Bronchial epithelial cell (primary cell): ENCODE results near the gene UST. TPM values are rescaled to one million over a fixed set of nuclear protein-coding genes. Genes with fewer than 3 reads are reported as not detected.
"Not testable (repeated sequence)": the region's sequence is repeated elsewhere in the genome, so short reads cannot be mapped to it uniquely, and the experiment has no call there.

Experiments used
- DNase-seq: peaks from one replicate; pipeline ENCODE4 v3.0.0-alpha.2; 2010; ENCODE audit warnings: low read depth
- FAIRE-seq: peaks from 2 replicates; lab custom pipeline; 2011; peaks lifted over from hg19 to GRCh38; lab: Jason Lieb, UNC
- H3K27me3 ChIP-seq: 2 replicates; pipeline ENCODE4 v1.5.1; 2011; ENCODE audit warnings: low read length; ENCODE audit not compliant: control insufficient read depth, insufficient read depth
- H3K36me3 ChIP-seq: 2 replicates; pipeline ENCODE4 v1.5.1; 2011; ENCODE audit warnings: low read length; ENCODE audit not compliant: control insufficient read depth, insufficient read depth
- H3K4me3 ChIP-seq: 2 replicates; pipeline ENCODE4 v1.5.1; 2011; ENCODE audit warnings: mild to moderate bottlenecking, low read depth, low read length, control low read depth
- total RNA-seq: library from RNA; depleted of rRNA; stranded (reverse); fragments of >200 nt; gene quantifications from 2 replicates; pipeline ENCODE4 v1.2.1, GENCODE V29; 2014
- TF ChIP-seq, protein P1 (sequence below): IDR thresholded peaks from 2 replicates; pipeline ENCODE4 v1.5.1; 2011; ENCODE audit warnings: mild to moderate bottlenecking, moderate library complexity, low read length, control low read depth, inconsistent platforms; ENCODE audit not compliant: insufficient read depth, severe bottlenecking

The UST gene
- total RNA-seq, 1 donor from 2014 or later: 18.7 TPM

DNA sequence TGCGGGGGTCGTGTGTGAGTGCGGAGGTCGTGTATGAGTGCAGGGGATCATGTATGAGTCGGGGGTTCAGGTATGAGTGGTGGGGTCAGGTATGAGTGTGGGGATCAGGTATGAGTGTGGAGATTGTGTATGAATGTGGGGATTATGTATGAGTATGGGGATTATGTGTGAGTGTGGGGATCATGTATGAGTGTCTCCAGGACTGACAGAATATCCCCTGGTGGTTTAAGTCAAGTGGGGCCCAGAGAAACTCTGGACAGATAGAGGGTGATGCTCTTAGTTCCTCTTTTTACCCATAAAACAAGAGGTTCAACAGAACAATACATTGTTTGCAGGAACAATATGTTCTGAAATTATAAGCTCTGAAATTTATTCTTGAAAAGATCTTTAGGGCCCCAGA, 131.9 kb downstream of the UST start:
- DNase-seq (no peak), FAIRE-seq (no peak)
- no peaks in the 10 kb centered on the region for H3K36me3 ChIP-seq
- no peak overlapping the region for H3K4me3 ChIP-seq
- no peaks in the 10 kb centered on the region for H3K27me3 ChIP-seq
- TF ChIP-seq, protein P1, sequence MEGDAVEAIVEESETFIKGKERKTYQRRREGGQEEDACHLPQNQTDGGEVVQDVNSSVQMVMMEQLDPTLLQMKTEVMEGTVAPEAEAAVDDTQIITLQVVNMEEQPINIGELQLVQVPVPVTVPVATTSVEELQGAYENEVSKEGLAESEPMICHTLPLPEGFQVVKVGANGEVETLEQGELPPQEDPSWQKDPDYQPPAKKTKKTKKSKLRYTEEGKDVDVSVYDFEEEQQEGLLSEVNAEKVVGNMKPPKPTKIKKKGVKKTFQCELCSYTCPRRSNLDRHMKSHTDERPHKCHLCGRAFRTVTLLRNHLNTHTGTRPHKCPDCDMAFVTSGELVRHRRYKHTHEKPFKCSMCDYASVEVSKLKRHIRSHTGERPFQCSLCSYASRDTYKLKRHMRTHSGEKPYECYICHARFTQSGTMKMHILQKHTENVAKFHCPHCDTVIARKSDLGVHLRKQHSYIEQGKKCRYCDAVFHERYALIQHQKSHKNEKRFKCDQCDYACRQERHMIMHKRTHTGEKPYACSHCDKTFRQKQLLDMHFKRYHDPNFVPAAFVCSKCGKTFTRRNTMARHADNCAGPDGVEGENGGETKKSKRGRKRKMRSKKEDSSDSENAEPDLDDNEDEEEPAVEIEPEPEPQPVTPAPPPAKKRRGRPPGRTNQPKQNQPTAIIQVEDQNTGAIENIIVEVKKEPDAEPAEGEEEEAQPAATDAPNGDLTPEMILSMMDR: no peak

DNA sequence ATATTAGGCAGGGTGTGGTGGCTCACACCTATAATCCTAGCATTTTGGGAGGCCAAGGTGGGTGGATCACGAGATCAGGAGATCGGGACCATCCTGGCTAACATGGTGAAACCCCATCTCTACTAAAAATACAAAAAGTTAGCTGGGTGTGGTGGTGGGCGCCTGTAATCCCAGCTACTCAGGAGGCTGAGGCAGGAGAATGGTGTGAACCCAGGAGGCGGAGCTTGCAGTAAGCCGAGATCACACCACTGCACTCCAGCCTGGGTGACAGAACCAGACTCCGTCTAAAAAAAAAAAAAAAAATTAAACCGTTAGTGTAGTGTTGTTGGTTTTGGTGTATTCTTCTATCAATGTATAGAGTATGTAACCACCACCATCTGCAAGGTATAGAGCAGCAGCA, 133.9 kb downstream of the UST start:
- not testable (repeated sequence) for H3K36me3 ChIP-seq, FAIRE-seq, H3K4me3 ChIP-seq, DNase-seq, H3K27me3 ChIP-seq

DNA sequence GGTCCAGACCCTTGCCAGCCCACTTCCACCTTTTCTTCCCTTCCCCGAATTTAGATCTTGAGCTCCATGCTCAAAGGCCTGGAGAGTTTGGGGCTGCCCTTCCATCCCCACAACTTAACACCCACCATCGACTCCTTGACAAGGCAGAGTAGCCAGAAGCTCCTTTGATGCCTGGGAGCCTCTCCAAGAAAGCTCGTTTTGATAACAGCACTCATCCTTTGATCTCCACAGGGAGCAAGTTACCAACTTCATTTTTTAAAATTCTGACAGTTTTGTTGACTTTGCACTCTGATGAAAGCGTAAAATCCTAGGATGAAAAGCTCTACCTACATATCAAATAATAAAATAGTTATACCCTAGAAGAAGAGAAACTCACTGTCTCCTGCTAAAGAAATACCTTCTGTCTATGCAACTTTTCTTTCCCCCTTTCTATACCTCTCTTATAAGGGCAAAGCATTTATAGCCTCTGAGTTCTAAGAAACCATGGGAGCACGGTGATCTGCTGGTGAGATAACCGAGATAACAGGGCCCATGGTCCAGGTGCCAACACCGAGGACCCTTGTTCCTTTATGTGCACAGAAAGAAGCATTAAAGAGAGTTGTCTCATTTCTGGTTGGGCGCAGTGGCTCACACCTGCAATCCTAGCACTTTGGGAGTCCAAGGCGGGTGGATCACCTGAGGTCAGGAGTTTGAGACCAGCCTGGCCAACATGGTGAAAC, 134.9 kb downstream of the UST start:
- TF ChIP-seq, protein P1: no peak
- Histone ChIP-seq H3K27me3 (no peaks in the 10 kb centered on the region), H3K36me3 (no peaks in the 10 kb centered on the region), H3K4me3 (no peak overlapping the region)
- FAIRE-seq: no peak
- DNase-seq: no peak

DNA sequence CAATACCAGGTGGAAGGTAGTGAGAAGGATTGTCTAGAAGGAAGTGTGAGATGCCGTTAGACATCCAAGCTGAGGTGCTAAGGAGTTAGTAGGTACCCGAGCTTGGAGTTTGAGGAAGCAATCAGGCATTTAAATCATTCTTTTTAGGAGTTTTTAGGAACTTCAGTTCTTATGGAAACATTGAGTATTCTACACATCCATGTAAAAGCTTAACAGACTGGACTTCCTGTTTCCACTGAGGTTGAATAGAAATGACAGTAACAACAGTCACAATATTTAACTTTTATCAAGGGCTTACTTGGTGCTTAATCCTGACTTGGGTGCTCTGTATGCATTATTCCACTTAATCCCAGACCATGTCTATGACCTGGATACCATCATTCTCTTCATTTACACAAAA, 136.4 kb downstream of the UST start:
- Histone ChIP-seq H3K36me3 (no peaks in the 10 kb centered on the region), H3K4me3 (no peak overlapping the region), H3K27me3 (no peaks in the 10 kb centered on the region)
- TF ChIP-seq, protein P1: no peak
- FAIRE-seq (no peak), DNase-seq (no peak)

DNA sequence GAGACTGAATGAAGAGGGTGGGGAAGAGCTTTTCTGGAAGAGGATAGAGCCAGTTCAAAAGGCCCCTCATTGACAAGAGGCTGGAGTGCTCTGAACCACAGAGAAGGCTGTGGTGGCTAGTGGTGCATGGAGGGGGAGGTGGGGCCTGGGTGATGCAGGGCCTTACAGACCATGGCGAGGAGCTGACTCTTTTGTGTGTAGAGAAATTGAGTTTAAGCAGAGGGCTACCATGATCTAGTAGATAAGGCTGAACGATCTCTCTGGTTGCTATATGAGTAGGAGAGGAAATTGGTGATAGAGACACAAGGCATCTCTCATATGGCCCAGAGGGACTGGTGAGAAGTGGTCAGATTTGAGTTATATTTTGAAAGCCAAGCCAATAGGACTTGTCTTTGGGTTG, 137.6 kb downstream of the UST start:
- no peak for DNase-seq
- no peaks in the 10 kb centered on the region for H3K36me3 ChIP-seq
- FAIRE-seq: no peak
- TF ChIP-seq, protein P1: no peak
- H3K27me3 ChIP-seq: no peaks in the 10 kb centered on the region
- H3K4me3 ChIP-seq: no peak overlapping the region

DNA sequence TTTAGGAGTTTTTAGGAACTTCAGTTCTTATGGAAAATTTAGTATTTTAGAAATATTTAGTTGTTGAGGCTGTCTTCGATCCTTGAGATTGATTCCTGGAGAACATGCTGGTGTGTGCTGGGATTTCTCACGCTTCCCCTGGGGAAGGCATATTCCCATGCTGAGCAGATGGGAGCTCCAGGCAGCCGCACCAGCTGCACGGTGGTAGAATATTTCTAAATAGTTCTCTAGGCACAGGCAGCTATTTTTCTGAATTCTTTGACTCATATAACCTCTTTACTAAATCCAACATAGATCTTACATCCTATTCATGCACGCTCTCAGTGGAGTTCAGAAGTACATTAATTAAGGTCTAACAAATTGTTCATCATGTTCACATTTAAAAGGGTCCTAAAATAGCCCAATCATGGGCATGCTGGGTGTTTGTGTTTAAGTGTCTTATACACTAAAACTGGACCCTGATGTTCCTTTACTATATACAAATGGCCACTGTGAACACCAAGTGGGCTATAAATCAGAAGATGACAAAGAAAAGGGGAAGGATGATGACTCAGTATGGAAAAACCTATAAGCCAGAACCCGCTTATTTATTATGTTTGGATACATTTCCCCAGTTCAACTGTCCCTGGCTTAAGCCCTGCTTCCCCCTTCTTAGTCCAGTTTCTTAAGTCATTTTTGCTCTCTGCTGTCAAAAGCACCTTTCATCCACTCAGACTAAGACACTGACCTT, 138.5 kb downstream of the UST start:
- TF ChIP-seq, protein P1: no peak
- H3K36me3 ChIP-seq: no peaks in the 10 kb centered on the region
- no peak for FAIRE-seq
- DNase-seq: peak; percentile 65
- H3K27me3 ChIP-seq: no peaks in the 10 kb centered on the region
- no peak overlapping the region for H3K4me3 ChIP-seq
